Body of pancreas (tissue), 4 donors: ENCODE data around the gene DIMT1. TPM values are rescaled to one million over a fixed set of nuclear protein-coding genes. Genes with fewer than 3 reads are reported as not detected.

Experiments used
- ATAC-seq: fragments of 150-250 bp; one replicate; pipeline ENCODE4 v1.9.1; 2016
- DNase-seq, 4 donors: peaks; one replicate each; pipeline ENCODE4 v3.0.0-alpha.2; 2019
- H3K27ac ChIP-seq, 4 donors: fragments of 200-600 bp; sonication (generic); 1 replicate in 3 of 4; 2 replicates in 1 of 4; pipeline versions ENCODE4 v1.5.1 to v1.6.1; 2016 to 2019; ENCODE audit warnings: mild to moderate bottlenecking in 1 of 4, mixed read lengths in 1 of 4, moderate library complexity in 1 of 4
- H3K27me3 ChIP-seq, 2 donors: fragments of 200-600 bp; sonication (generic); one replicate each; pipeline ENCODE4 v1.6.0; 2016; ENCODE audit warnings: mild to moderate bottlenecking in 1 of 2
- H3K36me3 ChIP-seq, 2 donors: fragments of 200-600 bp; sonication (generic); replicated peaks in 1 of 2; 2 replicates each; pipeline ENCODE4 v1.5.1; 2016; ENCODE audit warnings: low read depth in 2 of 2; ENCODE audit not compliant: insufficient read depth in 1 of 2
- H3K4me1 ChIP-seq: fragments of 200-600 bp; sonication (generic); one replicate; pipeline ENCODE4 v1.6.0; 2016
- H3K4me3 ChIP-seq, 2 donors: fragments of 200-600 bp; sonication (generic); 1 replicate in 1 of 2; 2 replicates in 1 of 2; pipeline ENCODE4 v1.5.1; 2016 to 2019
- H3K9me3 ChIP-seq, 3 donors: fragments of 200-600 bp; sonication (generic); 1 replicate in 2 of 3; 2 replicates in 1 of 3; pipeline ENCODE4 v1.5.1; 2016
- POLR2A ChIP-seq, 3 donors: fragments of 450-650 bp; IDR thresholded peaks; one replicate each; pipeline ENCODE4 v1.6.1; 2016; ENCODE audit warnings: antibody characterized with exemption in 3 of 3, mild to moderate bottlenecking in 2 of 3
- WGBS, 2 donors: methylation state at CpG; one replicate each; pipeline ENCODE4 v1.1.5; 2017; 5-methylcytosine and 5-hydroxymethylcytosine counted together
- intact Hi-C: fragments of 100-400 bp; cut with DNase I; formaldehyde crosslinking; loops from one replicate; pipeline ENCODE4 v1.15.1; 2023
- total RNA-seq, 2 donors: library from RNA; depleted of rRNA; stranded (reverse); fragments of >200 nt; gene quantifications; one replicate each; pipeline ENCODE4 v1.1.0, GENCODE V29; 2016
- TF ChIP-seq, protein P1 (sequence below), 7 experiments: fragments of 450-650 bp in 4 of 7; fragments of 200-600 bp in 3 of 7; sonication (generic) in 3 of 7; IDR thresholded peaks; one replicate each; pipeline ENCODE4 v1.5.1; 2016 to 2019; ENCODE audit warnings: antibody characterized with exemption in 7 of 7

Gene DIMT1
- total RNA-seq, 2 donors from 2014 or later, result 5.9 to 21.8 TPM

DNA sequence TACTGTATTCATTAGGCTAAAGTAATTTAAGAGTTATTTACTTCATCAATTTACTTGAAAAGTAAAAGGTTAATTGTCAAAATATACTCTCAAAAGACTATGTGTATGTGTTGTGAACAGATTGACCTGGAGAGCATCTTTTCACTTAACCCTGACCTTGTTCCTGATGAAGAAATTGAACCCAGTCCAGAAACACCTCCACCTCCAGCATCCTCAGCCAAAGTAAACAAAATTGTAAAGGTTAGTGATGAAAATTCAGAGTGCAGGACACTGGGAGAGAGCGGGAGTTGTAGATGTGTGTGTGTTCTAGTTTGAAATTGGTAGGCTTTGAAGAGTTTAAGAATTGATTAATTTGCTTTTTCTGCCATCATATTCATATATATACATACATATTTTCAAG is 55.8 kb downstream of the DIMT1 start:
- Histone ChIP-seq H3K4me3 (no peak overlapping the region), H3K27ac (no peak overlapping the region), H3K4me1 (no peaks in the 10 kb centered on the region), H3K9me3 (no peaks in the 10 kb centered on the region), H3K36me3 (peaks cover 0 to 6% of the 10 kb centered on the region in 2 donors), H3K27me3 (no peaks in the 10 kb centered on the region)
- intact Hi-C loops, result no loop called here
- 60 to 63% methylated on average over 1 of the region's 1 CpG for WGBS, 2 donors
- DNase-seq (no peak), ATAC-seq (no peak)
- no peak for TF ChIP-seq POLR2A (IDR thresholded peaks at IDR 0.05)
- TF ChIP-seq, protein P1, sequence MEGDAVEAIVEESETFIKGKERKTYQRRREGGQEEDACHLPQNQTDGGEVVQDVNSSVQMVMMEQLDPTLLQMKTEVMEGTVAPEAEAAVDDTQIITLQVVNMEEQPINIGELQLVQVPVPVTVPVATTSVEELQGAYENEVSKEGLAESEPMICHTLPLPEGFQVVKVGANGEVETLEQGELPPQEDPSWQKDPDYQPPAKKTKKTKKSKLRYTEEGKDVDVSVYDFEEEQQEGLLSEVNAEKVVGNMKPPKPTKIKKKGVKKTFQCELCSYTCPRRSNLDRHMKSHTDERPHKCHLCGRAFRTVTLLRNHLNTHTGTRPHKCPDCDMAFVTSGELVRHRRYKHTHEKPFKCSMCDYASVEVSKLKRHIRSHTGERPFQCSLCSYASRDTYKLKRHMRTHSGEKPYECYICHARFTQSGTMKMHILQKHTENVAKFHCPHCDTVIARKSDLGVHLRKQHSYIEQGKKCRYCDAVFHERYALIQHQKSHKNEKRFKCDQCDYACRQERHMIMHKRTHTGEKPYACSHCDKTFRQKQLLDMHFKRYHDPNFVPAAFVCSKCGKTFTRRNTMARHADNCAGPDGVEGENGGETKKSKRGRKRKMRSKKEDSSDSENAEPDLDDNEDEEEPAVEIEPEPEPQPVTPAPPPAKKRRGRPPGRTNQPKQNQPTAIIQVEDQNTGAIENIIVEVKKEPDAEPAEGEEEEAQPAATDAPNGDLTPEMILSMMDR (IDR thresholded peaks at IDR 0.05), result no peak

DNA sequence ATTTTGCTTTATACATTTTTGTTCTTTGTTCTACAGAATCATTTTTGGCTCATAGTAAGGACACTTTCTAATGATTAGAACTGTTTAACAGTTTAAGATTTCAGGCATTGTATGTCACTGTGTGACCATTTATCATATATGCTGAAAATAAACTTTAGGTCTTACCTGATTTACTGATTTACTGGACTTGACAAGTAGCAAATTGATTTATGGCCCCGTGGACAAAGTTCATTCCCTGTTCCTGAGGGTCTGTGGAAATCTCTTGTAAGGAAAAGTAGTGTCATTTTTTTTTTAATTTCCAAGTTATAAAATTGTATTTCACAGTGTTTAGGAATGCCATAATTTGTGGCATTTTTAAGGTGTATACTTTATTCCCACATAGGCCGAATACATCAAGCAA is 57.0 kb downstream of the DIMT1 start:
- DNase-seq, result no peak

DNA sequence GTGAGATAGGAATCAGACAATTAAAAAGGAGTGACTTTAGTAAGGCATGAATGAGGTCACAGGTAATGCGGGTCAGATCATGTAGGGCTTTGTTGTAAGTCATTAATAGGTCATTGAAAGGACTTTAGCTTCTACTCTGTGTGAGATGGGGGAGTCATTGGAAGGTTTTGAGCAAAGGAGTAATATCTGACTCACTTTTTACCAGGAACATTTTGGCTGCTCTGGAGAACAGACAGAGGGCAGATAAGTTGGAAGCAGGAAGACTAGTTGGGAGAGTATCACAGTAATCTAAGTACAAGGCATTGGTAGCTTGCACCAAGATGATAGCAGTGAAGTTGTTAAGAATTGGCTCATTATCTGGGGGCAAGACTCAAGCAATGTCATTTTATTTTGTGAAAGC is 60.3 kb downstream of the DIMT1 start:
- TF ChIP-seq, protein P1 (IDR thresholded peaks at IDR 0.05), result no peak
- no peak for TF ChIP-seq POLR2A (IDR thresholded peaks at IDR 0.05)
- H3K4me3 ChIP-seq, result no peak overlapping the region
- H3K4me1 ChIP-seq, result no peaks in the 10 kb centered on the region
- WGBS, 2 donors, result 92 to 100% methylated on average over 1 of the region's 1 CpG
- no peak for DNase-seq
- intact Hi-C loops, result no loop called here
- no peaks in the 10 kb centered on the region for H3K9me3 ChIP-seq
- H3K27me3 ChIP-seq, result no peaks in the 10 kb centered on the region
- no peaks in the 10 kb centered on the region for H3K36me3 ChIP-seq
- ATAC-seq, result no peak
- H3K27ac ChIP-seq, result no peak overlapping the region

More for the DNA sequence above, 57.0 kb downstream of the DIMT1 start:
- H3K9me3 ChIP-seq, result no peaks in the 10 kb centered on the region
- H3K4me1 ChIP-seq, result no peaks in the 10 kb centered on the region
- ATAC-seq, result no peak
- WGBS, 2 donors, result 74 to 78% methylated on average over 2 of the region's 2 CpGs
- H3K4me3 ChIP-seq, result no peak overlapping the region
- H3K27ac ChIP-seq, result no peak overlapping the region
- intact Hi-C loops, result no loop called here
- H3K27me3 ChIP-seq, result no peaks in the 10 kb centered on the region
- TF ChIP-seq POLR2A (IDR thresholded peaks at IDR 0.05), result no peak
- TF ChIP-seq, protein P1 (IDR thresholded peaks at IDR 0.05), result no peak
- H3K36me3 ChIP-seq, result peaks cover 0 to 4% of the 10 kb centered on the region in 2 donors

DNA sequence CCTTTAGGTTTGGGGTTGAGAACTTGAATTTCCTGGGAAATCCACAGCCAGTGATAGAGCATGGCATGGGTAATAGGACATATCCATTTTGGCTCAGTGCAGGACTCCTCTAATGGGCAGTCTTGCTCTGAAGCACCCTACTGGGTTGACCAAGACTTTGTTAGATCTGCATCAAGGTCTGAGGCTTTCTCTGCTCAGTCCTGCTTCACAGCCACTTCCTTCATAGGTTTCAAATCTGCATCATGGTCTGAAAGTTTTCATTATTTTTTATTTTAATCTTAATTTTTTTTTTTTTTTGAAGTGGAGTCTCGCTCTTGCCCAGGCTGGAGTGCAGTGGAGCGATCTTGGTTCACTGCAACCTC is 61.2 kb downstream of the DIMT1 start:
- Histone ChIP-seq H3K27ac (no peak overlapping the region), H3K9me3 (no peaks in the 10 kb centered on the region), H3K27me3 (no peaks in the 10 kb centered on the region), H3K4me3 (no peak overlapping the region), H3K36me3 (no peaks in the 10 kb centered on the region), H3K4me1 (no peaks in the 10 kb centered on the region)
- intact Hi-C loops, result no loop called here
- ATAC-seq, result no peak
- WGBS, 2 donors, result 100% methylated on average over 2 of the region's 2 CpGs
- no peak for TF ChIP-seq POLR2A (IDR thresholded peaks at IDR 0.05)
- TF ChIP-seq, protein P1 (IDR thresholded peaks at IDR 0.05), result no peak
- no peak for DNase-seq

DNA sequence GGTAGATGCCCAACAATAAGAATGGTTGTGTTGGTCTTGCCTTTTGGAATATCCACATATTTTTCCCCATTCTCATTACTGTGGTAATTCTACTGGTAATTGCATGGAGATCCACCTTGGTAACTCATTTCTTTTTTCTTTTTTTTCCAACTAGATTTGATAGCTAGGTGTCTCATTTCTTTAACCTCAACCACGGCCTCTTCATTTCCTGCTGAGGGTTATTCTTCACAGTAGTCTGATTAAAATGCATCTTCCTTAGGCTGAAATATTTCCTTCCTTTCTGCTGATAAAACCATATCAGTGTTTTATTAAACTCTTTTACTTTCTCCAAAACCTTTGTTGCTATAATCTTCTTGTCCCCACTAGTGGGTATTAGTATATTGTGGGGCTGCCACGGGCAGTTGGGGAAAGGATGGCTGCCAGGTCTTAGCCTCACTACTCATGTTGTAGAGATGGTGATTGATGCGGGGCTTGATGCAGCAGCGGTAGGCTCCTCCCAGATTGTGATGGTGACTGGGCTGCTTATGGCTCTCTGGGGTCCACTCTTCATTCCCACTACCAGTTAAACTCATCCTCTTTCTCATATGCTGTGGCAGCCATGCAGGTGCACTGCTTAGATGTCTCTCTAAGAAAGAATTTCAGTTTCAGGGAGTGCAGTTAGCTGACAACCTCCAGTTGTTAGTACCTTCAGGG is 61.8 kb downstream of the DIMT1 start:
- H3K27me3 ChIP-seq, result no peaks in the 10 kb centered on the region
- intact Hi-C loops, result no loop called here
- no peak overlapping the region for H3K27ac ChIP-seq
- ATAC-seq (no peak), DNase-seq (no peak)
- no peak overlapping the region for H3K4me3 ChIP-seq
- WGBS, 2 donors, result 82 to 90% methylated on average over 4 of the region's 4 CpGs
- no peaks in the 10 kb centered on the region for H3K36me3 ChIP-seq
- TF ChIP-seq, protein P1 (IDR thresholded peaks at IDR 0.05), result no peak
- TF ChIP-seq POLR2A (IDR thresholded peaks at IDR 0.05), result no peak
- H3K9me3 ChIP-seq, result no peaks in the 10 kb centered on the region
- no peaks in the 10 kb centered on the region for H3K4me1 ChIP-seq
